K562 (cell line): ENCODE data around the gene ATXN7L1. TPM values are rescaled to one million over a fixed set of nuclear protein-coding genes. Genes with fewer than 3 reads are reported as not detected.

Experiments used
- ATAC-seq: fragments of 200-7000 bp; cut with Tn5 transposase; 3 replicates; pipeline ENCODE4 v1.9.1; 2020; ENCODE audit warnings: moderate library complexity
- BruUV-seq: library from RNA; stranded (reverse); fragments of 400-500 nt; replicated peaks from 2 replicates; lab custom pipeline; 2021; lab: Mats Ljungman, UMichigan
- CTCF ChIA-PET: fragments of 300-600 bp; formaldehyde crosslinking; extraction: SDS; loops from one replicate; lab custom pipeline; 2021; ENCODE audit warnings: low intra/inter-chr PET ratio; lab: Yijun Ruan, JAX
- POLR2A ChIA-PET: fragments of 300-600, 350-650 bp; sonication (Branson Sonifier 250); formaldehyde crosslinking; extraction: SDS; loops from one replicate; lab custom pipeline; 2021; ENCODE audit warnings: antibody characterized with exemption, inconsistent platforms; lab: Yijun Ruan, JAX
- DNase-seq, 4 experiments: peaks; one replicate each; pipeline versions ENCODE4 v3.0.0 to v3.0.0-alpha.2; 2011 to 2018; ENCODE audit warnings: low spot score in 3 of 4, mixed read lengths in 3 of 4; ENCODE audit errors: extremely low read depth in 1 of 4
- FAIRE-seq: peaks from 2 replicates; lab custom pipeline; 2011; peaks lifted over from hg19 to GRCh38; lab: Jason Lieb, UNC
- H2AFZ ChIP-seq: 2 replicates; pipeline ENCODE4 v1.6.0; 2011; ENCODE audit warnings: low read depth, low read length, control low read depth, inconsistent platforms
- H3K27ac ChIP-seq: fragments of 200-600 bp; 3 replicates; pipeline ENCODE4 v1.8.0; 2011; ENCODE audit warnings: low read depth, mild to moderate bottlenecking, control low read depth, inconsistent platforms, low read length, moderate library complexity, mixed read lengths; ENCODE audit errors: extremely low read depth
- H3K27me3 ChIP-seq, 2 experiments: fragments of 300-600 bp in 1 of 2; 2 replicates in 1 of 2; 3 replicates in 1 of 2; pipeline versions ENCODE4 v1.6.0 to v1.8.0; 2011; ENCODE audit warnings: inconsistent platforms in 2 of 2, low read length in 2 of 2, mild to moderate bottlenecking in 1 of 2, mixed read lengths in 1 of 2, moderate library complexity in 1 of 2; ENCODE audit not compliant: control insufficient read depth in 2 of 2, insufficient read depth in 2 of 2
- H3K36me3 ChIP-seq: fragments of 300-600 bp; 3 replicates; pipeline ENCODE4 v1.8.0; 2011; ENCODE audit warnings: mild to moderate bottlenecking, low read length, inconsistent platforms; ENCODE audit not compliant: control insufficient read depth, insufficient read depth
- H3K4me1 ChIP-seq, 2 experiments: fragments of 200-600 bp in 1 of 2; replicated peaks in 1 of 2; 2 replicates in 1 of 2; 3 replicates in 1 of 2; pipeline versions ENCODE4 v1.5.1 to v1.8.0; 2011; ENCODE audit warnings: inconsistent platforms in 2 of 2, low read length in 2 of 2, mild to moderate bottlenecking in 1 of 2, mixed read lengths in 1 of 2, moderate library complexity in 1 of 2; ENCODE audit not compliant: control insufficient read depth in 2 of 2, insufficient read depth in 2 of 2
- H3K4me2 ChIP-seq: 2 replicates; pipeline ENCODE4 v1.6.1; 2011; ENCODE audit warnings: low read length, control low read depth, inconsistent platforms, mixed read lengths; ENCODE audit not compliant: insufficient read depth
- H3K4me3 ChIP-seq: fragments of 200-600 bp; sonication (generic), shearing (Covaris generic); 2 replicates; pipeline ENCODE4 v1.5.1; 2016; ENCODE audit warnings: control low read depth, inconsistent platforms
- H3K79me2 ChIP-seq: fragments of 200-600 bp; 3 replicates; pipeline ENCODE4 v1.8.0; 2011; ENCODE audit warnings: low read length, inconsistent platforms; ENCODE audit not compliant: control insufficient read depth, insufficient read depth
- H3K9ac ChIP-seq, 2 experiments: 2 replicates each; pipeline versions ENCODE4 v1.6.0 to v1.6.1; 2011; ENCODE audit warnings: low read depth in 2 of 2, low read length in 2 of 2, control low read depth in 1 of 2, inconsistent platforms in 1 of 2, mild to moderate bottlenecking in 1 of 2, mixed read lengths in 1 of 2; ENCODE audit not compliant: insufficient read depth in 1 of 2
- H3K9me1 ChIP-seq: one replicate; pipeline ENCODE4 v1.6.0; 2011; ENCODE audit warnings: inconsistent platforms, mild to moderate bottlenecking, low read length, moderate library complexity; ENCODE audit not compliant: control insufficient read depth, insufficient read depth
- H3K9me3 ChIP-seq: replicated peaks from 2 replicates; pipeline ENCODE4 v1.5.1; 2011; ENCODE audit warnings: low read depth, low read length, inconsistent platforms; ENCODE audit not compliant: control insufficient read depth, insufficient read depth
- H4K20me1 ChIP-seq: replicated peaks from 2 replicates; pipeline ENCODE4 v1.6.1; 2011; ENCODE audit warnings: low read length, inconsistent platforms, mixed read lengths; ENCODE audit not compliant: control insufficient read depth, insufficient read depth
- ARID2 ChIP-seq: fragments of 450-650 bp; IDR thresholded peaks from 2 replicates; pipeline ENCODE4 v1.6.1; 2017; ENCODE audit warnings: antibody characterized with exemption, mild to moderate bottlenecking
- CEBPG ChIP-seq, 3 experiments: fragments of 200-800 bp in 1 of 3; sonication (Bioruptor generic) in 1 of 3; sonication (generic) in 1 of 3; formaldehyde crosslinking in 1 of 3; IDR thresholded peaks in 2 of 3; conservative IDR thresholded peaks in 1 of 3; 2 replicates each; pipeline versions ENCODE4 v1.6.1 to v1.8.0; 2016 to 2022; ENCODE audit warnings: missing compliant biosample characterization in 2 of 3, missing genetic modification characterization in 2 of 3, mild to moderate bottlenecking in 1 of 3, missing genetic modification reagents in 1 of 3
- RBFOX2 ChIP-seq: fragments of 200-400 bp; formaldehyde crosslinking; IDR thresholded peaks from 2 replicates; pipeline ENCODE4 v1.6.1; 2017; ENCODE audit warnings: low read depth, mild to moderate bottlenecking, low read length, moderate library complexity
- SETDB1 ChIP-seq: IDR thresholded peaks from one replicate; pipeline ENCODE4 v1.6.1; 2012; ENCODE audit warnings: low read length, control low read depth, inconsistent platforms
- WGBS: fragments of 100-300 bp; shearing (Covaris generic); methylation state at CpG from one replicate; pipeline ENCODE4 v1.1.6; 2016; ENCODE audit warnings: low coverage, mixed read lengths; ENCODE audit not compliant: insufficient coverage; ENCODE audit errors: missing lambda C conversion rate; 5-methylcytosine and 5-hydroxymethylcytosine counted together
- in situ Hi-C: fragments of 300-500 bp; cut with MboI; formaldehyde crosslinking; loops from 4 replicates; pipeline ENCODE4 v1.15.0; 2018; ENCODE audit warnings: inconsistent platforms, mixed read lengths
- intact Hi-C: fragments of 100-400 bp; cut with micrococcal nuclease; formaldehyde crosslinking; loops from 2 replicates; pipeline ENCODE4 v1.14.2; 2022
- polyA plus RNA-seq, 8 experiments: library from polyadenylated mRNA; depleted of rRNA in 4 of 8; stranded (reverse) in 5 of 8; unstranded in 3 of 8; fragments of >200 nt; fragmentation: Nextera tagmentation in 2 of 8; fragmentation: Illumina TruSeq in 1 of 8; extraction: Ambion mirVana in 2 of 8; extraction: Trizol in 1 of 8; gene quantifications; 2 replicates each; pipeline versions ENCODE4 v1.2.1 to v1.2.3, GENCODE V29; 2011 to 2014; ENCODE audit warnings: inconsistent platforms in 1 of 8, missing spikeins in 1 of 8
- total RNA-seq, 7 experiments: library from RNA; depleted of rRNA in 6 of 7; stranded (reverse); fragments of >200 nt in 6 of 7; fragmentation: Illumina TruSeq in 2 of 7; extraction: Trizol in 2 of 7; gene quantifications; 2 replicates each; pipeline versions ENCODE4 v1.2.1 to v1.2.3, GENCODE V29; 2011 to 2021; ENCODE audit warnings: low replicate concordance in 1 of 7

ATXN7L1 gene
- total and polyA plus RNA-seq, 9 of the 15 experiments (the other 6 are each of a cell fraction or from before 2014, with no cell fraction given) = 6.6 to 13.7 (median 10.7) TPM

GRCh38 chr7:105866102-105866801 is 10.1 kb downstream of the ATXN7L1 start:
- CTCF ChIA-PET = no interaction called here
- Histone ChIP-seq H3K9ac (no peak overlapping the region), H2AFZ (no peak overlapping the region), H3K79me2 (no peaks in the 10 kb centered on the region), H3K4me2 (no peak overlapping the region), H3K27me3 (peaks cover 0 to 4% of the 10 kb centered on the region in 2 experiments; a peak in 2 of 5 replicates), H3K9me3 (no peaks in the 10 kb centered on the region), H4K20me1 (peaks cover 12% of the 10 kb centered on the region; the same call in 1 of the 2 replicates), H3K27ac (no peak overlapping the region), H3K9me1 (no peaks in the 10 kb centered on the region), H3K36me3 (no peaks in the 10 kb centered on the region), H3K4me3 (no peak overlapping the region), H3K4me1 (no peaks in the 10 kb centered on the region)
- ATAC-seq (no peak; the same call in 2 of the 3 replicates), DNase-seq (no peak), FAIRE-seq (no peak)
- TF ChIP-seq RBFOX2 (no peak), SETDB1 (no peak), CEBPG (CRISPR knock-in tag; IDR thresholded peaks at IDR 0.05) (no peak), CEBPG (tag; conservative IDR thresholded peaks at IDR 0.05 in 1 of 2, IDR thresholded peaks at IDR 0.05 in 1 of 2) (peak in 1 of 2 experiments; percentile 63; a peak in 2 of 4 replicates), ARID2 (no peak)
- in situ Hi-C loops = no loop called here
- intact Hi-C loops = no loop called here
- 37% methylated on average over 10 of the region's 10 CpGs for WGBS
- BruUV-seq = no TSS peak
- POLR2A ChIA-PET = no interaction called here
